HCT116 (cell line): ENCODE measurements around the gene FTO. TPM values are rescaled to one million over a fixed set of nuclear protein-coding genes. Genes with fewer than 3 reads are reported as not detected.
A peak's percentile ranks its signal among the peaks of the same experiment; 100 is the strongest.

Experiments used
- ATAC-seq: fragments of 200-7000 bp; cut with Tn5 transposase; 2 replicates; pipeline ENCODE4 v1.9.1; 2020; ENCODE audit warnings: mild to moderate bottlenecking, moderate library complexity
- BruUV-seq: library from RNA; stranded (reverse); fragments of 400-500 nt; replicated peaks from 2 replicates; lab custom pipeline; 2021; lab: Mats Ljungman, UMichigan
- CTCF ChIA-PET: fragments of 300-600 bp; sonication (Branson Sonifier 250); formaldehyde crosslinking; loops from one replicate; lab custom pipeline; 2021; ENCODE audit warnings: antibody characterized with exemption; lab: Charles Lee
- POLR2A ChIA-PET: fragments of 300-600, 350-600 bp; sonication (Branson Sonifier 250); formaldehyde crosslinking; loops from one replicate; lab custom pipeline; 2021; ENCODE audit warnings: antibody characterized with exemption; lab: Charles Lee
- RAD21 ChIA-PET, 2 experiments: fragments of 300-600 bp; sonication (Branson Sonifier 250); formaldehyde crosslinking; loops; one replicate each; lab custom pipeline; 2023; ENCODE audit warnings: low total read pairs in 2 of 2; ENCODE audit not compliant: uncharacterized antibody in 2 of 2, unreplicated experiment in 2 of 2, low non-redundant PET in 1 of 2; lab: Charles Lee
- DNase-seq: peaks from one replicate; pipeline ENCODE4 v3.0.0-alpha.2; 2010; ENCODE audit warnings: low read depth, low spot score
- H2AFZ ChIP-seq: fragments of 200-600 bp; shearing (Covaris generic), sonication (generic); 2 replicates; pipeline ENCODE4 v1.6.1; 2017; ENCODE audit warnings: low read depth, mixed run types, mixed read lengths, antibody characterized with exemption, low read length; ENCODE audit not compliant: poor library complexity, severe bottlenecking
- H3K27ac ChIP-seq: 2 replicates; pipeline ENCODE4 v1.5.1; 2012; ENCODE audit warnings: low read depth, low read length
- H3K27me3 ChIP-seq: fragments of 200-600 bp; sonication (generic); 2 replicates; pipeline ENCODE4 v1.6.1; 2016; ENCODE audit warnings: mixed run types, low read length, mixed read lengths; ENCODE audit not compliant: insufficient read depth
- H3K36me3 ChIP-seq, 2 experiments: fragments of 200-500 bp in 1 of 2; fragments of 200-600 bp in 1 of 2; sonication (Bioruptor generic) in 1 of 2; sonication (generic) in 1 of 2; 2 replicates each; pipeline versions ENCODE4 v1.5.1 to v1.6.1; 2014 to 2016; ENCODE audit warnings: low read length in 2 of 2, inconsistent platforms in 1 of 2, mixed read lengths in 1 of 2, mixed run types in 1 of 2; ENCODE audit not compliant: insufficient read depth in 2 of 2, control insufficient read depth in 1 of 2
- H3K4me1 ChIP-seq, 2 experiments: fragments of 200-600 bp in 1 of 2; sonication (generic) in 1 of 2; 2 replicates each; pipeline versions ENCODE4 v1.5.1 to v1.6.1; 2012 to 2017; ENCODE audit warnings: low read length in 2 of 2, inconsistent platforms in 1 of 2, mild to moderate bottlenecking in 1 of 2, mixed read lengths in 1 of 2, mixed run types in 1 of 2, moderate library complexity in 1 of 2; ENCODE audit not compliant: insufficient read depth in 2 of 2, control insufficient read depth in 1 of 2
- H3K4me2 ChIP-seq: fragments of 200-600 bp; sonication (generic); 2 replicates; pipeline ENCODE4 v1.6.1; 2017; ENCODE audit warnings: mixed run types, low read length, mixed read lengths
- H3K4me3 ChIP-seq, 2 experiments: fragments of 200-600 bp in 1 of 2; sonication (generic) in 1 of 2; replicated peaks in 1 of 2; 2 replicates each; pipeline ENCODE4 v1.5.1; 2011 to 2016; ENCODE audit warnings: low read length in 2 of 2, control low read depth in 1 of 2, low read depth in 1 of 2, mild to moderate bottlenecking in 1 of 2, mixed read lengths in 1 of 2, mixed run types in 1 of 2
- H3K79me2 ChIP-seq: fragments of 200-600 bp; sonication (generic); 2 replicates; pipeline ENCODE4 v1.6.1; 2017; ENCODE audit warnings: mild to moderate bottlenecking, mixed run types, low read length, moderate library complexity, mixed read lengths; ENCODE audit not compliant: insufficient read depth
- H3K9ac ChIP-seq: fragments of 200-600 bp; sonication (generic); 2 replicates; pipeline ENCODE4 v1.6.1; 2016; ENCODE audit warnings: low read length, mixed read lengths
- H3K9me2 ChIP-seq: fragments of 200-600 bp; sonication (generic), shearing (Covaris generic); 2 replicates; pipeline ENCODE4 v1.6.1; 2017; ENCODE audit warnings: mixed run types, mild to moderate bottlenecking, moderate library complexity; ENCODE audit not compliant: insufficient read depth
- H3K9me3 ChIP-seq, 2 experiments: fragments of 200-500 bp in 1 of 2; fragments of 200-600 bp in 1 of 2; sonication (Bioruptor generic) in 1 of 2; sonication (generic) in 1 of 2; 2 replicates each; pipeline ENCODE4 v1.6.1; 2014 to 2017; ENCODE audit warnings: low read length in 2 of 2, mixed read lengths in 2 of 2, inconsistent platforms in 1 of 2, low read depth in 1 of 2, mild to moderate bottlenecking in 1 of 2, mixed run types in 1 of 2, moderate library complexity in 1 of 2; ENCODE audit not compliant: control insufficient read depth in 1 of 2, insufficient read depth in 1 of 2
- H4K20me1 ChIP-seq: fragments of 200-600 bp; sonication (generic), shearing (Covaris generic); 2 replicates; pipeline ENCODE4 v1.6.1; 2017; ENCODE audit warnings: mixed run types, mild to moderate bottlenecking, moderate library complexity; ENCODE audit not compliant: insufficient read depth
- ELF1 ChIP-seq: IDR thresholded peaks from 2 replicates; pipeline ENCODE4 v1.6.1; 2012; ENCODE audit warnings: low read depth, borderline replicate concordance
- EZH2 ChIP-seq: fragments of 200-600 bp; sonication (generic); IDR thresholded peaks from 2 replicates; pipeline ENCODE4 v1.6.1; 2017; ENCODE audit warnings: antibody characterized with exemption, mixed run types
- EZH2phosphoT487 ChIP-seq: fragments of 200-600 bp; IDR thresholded peaks from 2 replicates; pipeline ENCODE4 v1.6.1; 2018; ENCODE audit warnings: antibody characterized with exemption, borderline replicate concordance
- JUND ChIP-seq: IDR thresholded peaks from 2 replicates; pipeline ENCODE4 v1.6.1; 2012
- RAD21 ChIP-seq: IDR thresholded peaks from 2 replicates; pipeline ENCODE4 v1.6.1; 2012; ENCODE audit warnings: low read depth, mild to moderate bottlenecking
- SIN3A ChIP-seq: IDR thresholded peaks from 2 replicates; pipeline ENCODE4 v1.6.1; 2012; ENCODE audit warnings: low read depth
- ZNF274 ChIP-seq: fragments of 200-500 bp; sonication (Bioruptor generic); IDR thresholded peaks from 2 replicates; pipeline ENCODE4 v1.6.1; 2014; ENCODE audit warnings: mild to moderate bottlenecking, low read depth, low read length, inconsistent platforms
- intact Hi-C: fragments of 100-400 bp; cut with micrococcal nuclease; formaldehyde crosslinking; loops from 2 replicates; pipeline ENCODE4 v1.10.0; 2022
- total RNA-seq: library from RNA; stranded (reverse); gene quantifications from one replicate; pipeline ENCODE4 v1.2.1, GENCODE V29; 2021; ENCODE audit not compliant: unreplicated experiment
- TF ChIP-seq, protein P1 (sequence below): IDR thresholded peaks from 2 replicates; pipeline ENCODE4 v1.6.1; 2012
- TF ChIP-seq, protein P2 (sequence below), 3 experiments: fragments of 200-600 bp in 1 of 3; sonication (generic) in 1 of 3; IDR thresholded peaks in 2 of 3; conservative IDR thresholded peaks in 1 of 3; 2 replicates each; pipeline ENCODE4 v1.5.1; 2012 to 2017; ENCODE audit warnings: low read depth in 2 of 3, low read length in 2 of 3, antibody characterized with exemption in 1 of 3, borderline replicate concordance in 1 of 3, control low read depth in 1 of 3, mild to moderate bottlenecking in 1 of 3, mixed read lengths in 1 of 3, mixed run types in 1 of 3, moderate library complexity in 1 of 3; ENCODE audit not compliant: insufficient read depth in 1 of 3

FTO gene
- total RNA-seq, 1 experiment from 2014 or later = 55.2 TPM

DNA sequence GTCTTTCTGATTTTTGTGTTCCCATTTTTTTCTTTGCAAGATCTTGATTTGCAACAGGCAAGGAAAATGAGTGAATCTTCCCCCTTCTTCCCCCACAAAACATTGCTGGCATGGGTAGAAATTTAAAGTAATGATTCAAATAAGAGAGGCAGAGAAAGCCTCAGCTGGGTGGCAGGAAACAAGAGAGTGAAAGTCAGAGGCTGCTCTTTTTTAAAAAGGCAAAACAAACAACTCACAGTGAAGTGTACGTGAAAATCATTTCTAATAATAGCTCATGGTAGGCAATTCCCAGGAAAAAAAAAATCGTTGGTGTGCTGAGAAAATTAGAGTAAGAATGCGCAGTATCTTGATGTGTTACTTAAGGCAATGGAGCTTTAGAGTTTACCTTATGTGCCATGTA lies 229.5 kb downstream of the FTO start (continued):
- TF ChIP-seq ELF1 (no peak), JUND (no peak), EZH2 (no peak), EZH2phosphoT487 (no peak)
- TF ChIP-seq, protein P1, sequence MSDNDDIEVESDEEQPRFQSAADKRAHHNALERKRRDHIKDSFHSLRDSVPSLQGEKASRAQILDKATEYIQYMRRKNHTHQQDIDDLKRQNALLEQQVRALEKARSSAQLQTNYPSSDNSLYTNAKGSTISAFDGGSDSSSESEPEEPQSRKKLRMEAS = no peak
- TF ChIP-seq, protein P2, sequence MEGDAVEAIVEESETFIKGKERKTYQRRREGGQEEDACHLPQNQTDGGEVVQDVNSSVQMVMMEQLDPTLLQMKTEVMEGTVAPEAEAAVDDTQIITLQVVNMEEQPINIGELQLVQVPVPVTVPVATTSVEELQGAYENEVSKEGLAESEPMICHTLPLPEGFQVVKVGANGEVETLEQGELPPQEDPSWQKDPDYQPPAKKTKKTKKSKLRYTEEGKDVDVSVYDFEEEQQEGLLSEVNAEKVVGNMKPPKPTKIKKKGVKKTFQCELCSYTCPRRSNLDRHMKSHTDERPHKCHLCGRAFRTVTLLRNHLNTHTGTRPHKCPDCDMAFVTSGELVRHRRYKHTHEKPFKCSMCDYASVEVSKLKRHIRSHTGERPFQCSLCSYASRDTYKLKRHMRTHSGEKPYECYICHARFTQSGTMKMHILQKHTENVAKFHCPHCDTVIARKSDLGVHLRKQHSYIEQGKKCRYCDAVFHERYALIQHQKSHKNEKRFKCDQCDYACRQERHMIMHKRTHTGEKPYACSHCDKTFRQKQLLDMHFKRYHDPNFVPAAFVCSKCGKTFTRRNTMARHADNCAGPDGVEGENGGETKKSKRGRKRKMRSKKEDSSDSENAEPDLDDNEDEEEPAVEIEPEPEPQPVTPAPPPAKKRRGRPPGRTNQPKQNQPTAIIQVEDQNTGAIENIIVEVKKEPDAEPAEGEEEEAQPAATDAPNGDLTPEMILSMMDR (IDR thresholded peaks at IDR 0.05 in 2 of 3, conservative IDR thresholded peaks at IDR 0.05 in 1 of 3; ENCODE audit: borderline replicate concordance in 1 of 3, insufficient read depth in 1 of 3, low read depth in 2 of 3, low read length in 2 of 3) = no peak

DNA sequence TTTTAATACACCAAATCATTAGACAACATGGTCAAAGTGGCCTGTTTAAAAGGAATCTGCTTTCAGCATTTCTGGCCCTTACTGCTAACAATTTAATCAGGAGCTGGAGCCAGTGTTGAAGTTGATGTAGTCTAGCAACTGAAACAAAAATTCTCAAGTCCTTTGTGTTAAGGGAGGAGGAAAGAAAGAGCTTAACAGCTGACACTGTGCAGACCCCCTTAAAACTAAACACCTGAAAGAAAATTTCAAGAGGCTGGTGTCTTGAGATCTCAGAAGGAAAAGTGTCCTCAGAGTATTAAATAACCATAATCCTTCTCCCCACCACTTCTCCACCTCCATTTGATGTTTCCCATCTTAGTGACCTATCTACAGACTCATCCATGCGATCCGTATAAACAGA lies 232.1 kb downstream of the FTO start:
- Histone ChIP-seq H3K9ac (no peak overlapping the region), H3K27me3 (no peaks in the 10 kb centered on the region), H3K9me2 (no peaks in the 10 kb centered on the region), H3K36me3 (no peaks in the 10 kb centered on the region), H3K9me3 (no peaks in the 10 kb centered on the region), H3K4me1 (no peaks in the 10 kb centered on the region), H4K20me1 (no peaks in the 10 kb centered on the region), H2AFZ (no peak overlapping the region), H3K79me2 (no peaks in the 10 kb centered on the region), H3K4me2 (no peak overlapping the region), H3K4me3 (no peak overlapping the region), H3K27ac (no peak overlapping the region)
- POLR2A ChIA-PET = no interaction called here
- DNase-seq (no peak), ATAC-seq (no peak)
- intact Hi-C loops = no loop called here
- RAD21 ChIA-PET = no interaction called here
- CTCF ChIA-PET = no interaction called here
- TSS peak; percentile 17 for BruUV-seq
- TF ChIP-seq RAD21 (no peak), SIN3A (no peak), ZNF274 (no peak)
